ENCODE measurements around the gene ZNF219. TPM values are rescaled to one million over a fixed set of nuclear protein-coding genes. Genes with fewer than 3 reads are reported as not detected.

ZNF219 gene
- total and polyA plus RNA-seq, 9 donors, result 4.8 to 60.9 (median 33.2) TPM

- WGBS, 3 donors, result 77 to 80% (median 80%) methylated on average over 2 of the region's 2 CpGs
- no peak for TF ChIP-seq POLR2A (IDR thresholded peaks at IDR 0.05)
- DNase-seq, result no peak
- H3K4me3 ChIP-seq, result no peak overlapping the region
- H3K36me3 ChIP-seq, result no peaks in the 10 kb centered on the region
- H3K27me3 ChIP-seq, result no peaks in the 10 kb centered on the region
- H3K9me3 ChIP-seq, result no peaks in the 10 kb centered on the region
- H3K27ac ChIP-seq, result no peak overlapping the region
- no peaks in the 10 kb centered on the region for H3K4me1 ChIP-seq (ENCODE audit: insufficient read depth)
- intact Hi-C loops (cut with DNase I), result no loop called here
Observed at GRCh38 chr14:21084396-21084795, 14.1 kb downstream of the ZNF219 start.

DNA sequence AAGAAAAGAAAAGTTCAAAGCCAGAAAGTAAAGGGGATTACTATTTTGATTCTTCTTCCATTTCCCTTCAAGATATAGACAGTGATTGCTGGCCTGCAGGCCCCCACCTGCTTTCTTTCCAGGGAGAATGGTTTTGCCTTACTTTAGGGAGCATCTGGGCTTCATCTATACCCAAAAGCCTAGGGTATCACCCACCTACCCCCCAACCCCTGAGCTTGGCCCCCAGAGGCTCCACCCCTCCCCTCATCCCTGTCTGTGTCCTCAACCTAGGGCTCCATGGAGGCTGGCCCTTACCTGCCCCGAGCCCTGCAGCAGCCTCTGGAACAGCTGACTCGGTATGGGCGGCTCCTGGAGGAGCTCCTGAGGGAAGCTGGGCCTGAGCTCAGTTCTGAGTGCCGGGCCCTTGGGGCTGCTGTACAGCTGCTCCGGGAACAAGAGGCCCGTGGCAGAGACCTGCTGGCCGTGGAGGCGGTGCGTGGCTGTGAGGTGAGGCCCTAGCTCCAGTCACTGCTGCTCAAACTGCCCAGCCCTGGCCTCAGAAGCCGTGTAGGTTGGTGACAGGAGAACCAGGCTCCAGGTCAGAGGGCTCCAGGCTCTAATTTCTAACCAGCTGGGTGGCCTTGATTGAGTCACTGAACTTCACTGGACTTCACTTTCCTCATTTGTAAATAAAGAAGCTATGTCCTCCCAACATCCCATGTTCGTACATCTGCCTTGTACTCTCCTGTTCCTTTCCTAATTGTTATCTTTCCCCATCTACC is 14.7 kb downstream of the ZNF219 start:
- Histone ChIP-seq H3K36me3 (no peaks in the 10 kb centered on the region), H3K4me1 (ENCODE audit: insufficient read depth) (no peaks in the 10 kb centered on the region), H3K27me3 (no peaks in the 10 kb centered on the region), H3K9me3 (no peaks in the 10 kb centered on the region), H3K4me3 (no peak overlapping the region), H3K27ac (no peak overlapping the region)
- intact Hi-C loops (cut with DNase I), result no loop called here
- 74 to 78% (median 78%) methylated on average over 5 to 11 of the region's 11 CpGs for WGBS, 3 donors
- DNase-seq, result no peak
- TF ChIP-seq EP300 (IDR thresholded peaks at IDR 0.05) (no peak), CTCF (IDR thresholded peaks at IDR 0.05) (no peak), POLR2A (IDR thresholded peaks at IDR 0.05) (no peak)

GRCh38 chr14:21081521-21082142 is 16.8 kb downstream of the ZNF219 start:
- no peaks in the 10 kb centered on the region for H3K9me3 ChIP-seq
- no peaks in the 10 kb centered on the region for H3K27me3 ChIP-seq
- no peak overlapping the region for H3K27ac ChIP-seq
- H3K4me1 ChIP-seq (ENCODE audit: insufficient read depth), result no peaks in the 10 kb centered on the region
- TF ChIP-seq POLR2A (IDR thresholded peaks at IDR 0.05) (no peak), CTCF (IDR thresholded peaks at IDR 0.05) (no peak), EP300 (IDR thresholded peaks at IDR 0.05) (no peak)
- DNase-seq, result no peak
- WGBS, 3 donors, result 74 to 77% (median 77%) methylated on average over 26 to 30 of the region's 30 CpGs
- intact Hi-C loops (cut with DNase I), result no loop called here
- H3K36me3 ChIP-seq, result no peaks in the 10 kb centered on the region
- no peak overlapping the region for H3K4me3 ChIP-seq

GRCh38 chr14:21078726-21079125 is 19.7 kb downstream of the ZNF219 start:
- intact Hi-C loops (cut with DNase I), result no loop called here
- Histone ChIP-seq H3K27ac (no peak overlapping the region), H3K4me3 (no peak overlapping the region), H3K4me1 (ENCODE audit: insufficient read depth) (no peaks in the 10 kb centered on the region), H3K27me3 (no peaks in the 10 kb centered on the region), H3K36me3 (no peaks in the 10 kb centered on the region), H3K9me3 (no peaks in the 10 kb centered on the region)
- no peak for DNase-seq
- WGBS, 3 donors, result 80 to 85% (median 82%) methylated on average over 10 of the region's 10 CpGs
- no peak for TF ChIP-seq POLR2A (IDR thresholded peaks at IDR 0.05)
- TF ChIP-seq CTCF (IDR thresholded peaks at IDR 0.05), result no peak
- no peak for TF ChIP-seq EP300 (IDR thresholded peaks at IDR 0.05)

- Histone ChIP-seq H3K36me3 (no peaks in the 10 kb centered on the region), H3K4me1 (ENCODE audit: insufficient read depth) (no peaks in the 10 kb centered on the region), H3K9me3 (no peaks in the 10 kb centered on the region), H3K27ac (no peak overlapping the region), H3K27me3 (no peaks in the 10 kb centered on the region), H3K4me3 (no peak overlapping the region)
- 79 to 85% (median 83%) methylated on average over 5 of the region's 5 CpGs for WGBS, 3 donors
- intact Hi-C loops (cut with DNase I), result no loop called here
- TF ChIP-seq EP300 (IDR thresholded peaks at IDR 0.05) (no peak), POLR2A (IDR thresholded peaks at IDR 0.05) (no peak), CTCF (IDR thresholded peaks at IDR 0.05) (no peak)
- DNase-seq, result no peak
Observed at GRCh38 chr14:21078287-21078686, 20.2 kb downstream of the ZNF219 start.

Measured in ovary (tissue), 9 donors.